GM21529 (cell line): ENCODE measurements around the gene NEGR1.

Source experiments
- ATAC-seq: cut with Tn5 transposase; IDR thresholded peaks from one replicate; pipeline ENCODE4 v1.9.1; 2021; ENCODE audit not compliant: unreplicated experiment

Gene NEGR1

GRCh38 chr1:71719330-71719729 lies 563.0 kb downstream of the NEGR1 start:
- ATAC-seq, result no peak

- ATAC-seq, result no peak
Measured at GRCh38 chr1:71717186-71717585, 565.2 kb downstream of the NEGR1 start.

- no peak for ATAC-seq
Measured at GRCh38 chr1:71711456-71711855, 570.9 kb downstream of the NEGR1 start.

- ATAC-seq, result no peak
Measured at GRCh38 chr1:71706029-71706671, 576.2 kb downstream of the NEGR1 start.

GRCh38 chr1:71698186-71698585 lies 584.2 kb downstream of the NEGR1 start:
- no peak for ATAC-seq

GRCh38 chr1:71695821-71696220 lies 586.5 kb downstream of the NEGR1 start:
- no peak for ATAC-seq

GRCh38 chr1:71695084-71695483 lies 587.3 kb downstream of the NEGR1 start:
- ATAC-seq, result no peak

- ATAC-seq, result no peak
Measured at GRCh38 chr1:71693581-71693980, 588.8 kb downstream of the NEGR1 start.

GRCh38 chr1:71689635-71690034 lies 592.7 kb downstream of the NEGR1 start:
- no peak for ATAC-seq

GRCh38 chr1:71687376-71687775 lies 595.0 kb downstream of the NEGR1 start:
- ATAC-seq, result no peak

GRCh38 chr1:71676979-71677925 lies 605.1 kb downstream of the NEGR1 start:
- ATAC-seq, result no peak

GRCh38 chr1:71668065-71668464 lies 614.3 kb downstream of the NEGR1 start:
- no peak for ATAC-seq

- no peak for ATAC-seq
Measured at GRCh38 chr1:71667216-71667615, 615.1 kb downstream of the NEGR1 start.

- no peak for ATAC-seq
Measured at GRCh38 chr1:71666609-71667008, 615.7 kb downstream of the NEGR1 start.

- no peak for ATAC-seq
Measured at GRCh38 chr1:71660411-71660810, 621.9 kb downstream of the NEGR1 start.

- no peak for ATAC-seq
Measured at GRCh38 chr1:71657891-71658679, 624.3 kb downstream of the NEGR1 start.

GRCh38 chr1:71656902-71657301 lies 625.4 kb downstream of the NEGR1 start:
- ATAC-seq, result no peak

GRCh38 chr1:71655604-71656003 lies 626.7 kb downstream of the NEGR1 start:
- ATAC-seq, result no peak

GRCh38 chr1:71653952-71654351 lies 628.4 kb downstream of the NEGR1 start:
- no peak for ATAC-seq

- no peak for ATAC-seq
Measured at GRCh38 chr1:71651214-71651613, 631.1 kb downstream of the NEGR1 start.

GRCh38 chr1:71650119-71650518 lies 632.2 kb downstream of the NEGR1 start:
- no peak for ATAC-seq
